Endothelial cell of umbilical vein (primary cell): Measurements from ENCODE around the gene CCDC167.

ENCODE experiments used
- CTCF ChIP-seq, 2 donors: IDR thresholded peaks; 1 replicate in 1 of 2; 2 replicates in 1 of 2; pipeline ENCODE4 v1.5.1; 2011; ENCODE audit warnings: low read length in 2 of 2, mild to moderate bottlenecking in 2 of 2, moderate library complexity in 2 of 2, control low read depth in 1 of 2, inconsistent platforms in 1 of 2, low read depth in 1 of 2; ENCODE audit not compliant: insufficient read depth in 1 of 2; ENCODE audit errors: extremely low read depth in 1 of 2
- EZH2 ChIP-seq: IDR thresholded peaks from 2 replicates; pipeline ENCODE4 v1.6.1; 2012; ENCODE audit warnings: borderline replicate concordance, low read depth, mild to moderate bottlenecking, moderate library complexity, low read length, inconsistent platforms; ENCODE audit not compliant: severe bottlenecking
- FOS ChIP-seq: IDR thresholded peaks from 2 replicates; pipeline ENCODE4 v1.6.1; 2011; ENCODE audit warnings: mild to moderate bottlenecking, low read length, moderate library complexity, borderline replicate concordance; ENCODE audit not compliant: insufficient read depth
- GATA2 ChIP-seq: IDR thresholded peaks from 2 replicates; pipeline ENCODE4 v1.7.0; 2011; ENCODE audit warnings: low read depth, mild to moderate bottlenecking, moderate library complexity, mixed read lengths, low read length; ENCODE audit not compliant: insufficient read length, insufficient read depth
- MAX ChIP-seq: IDR thresholded peaks from 2 replicates; pipeline ENCODE4 v1.6.1; 2011; ENCODE audit not compliant: insufficient read depth, insufficient read length
- MYC ChIP-seq: IDR thresholded peaks from one replicate; pipeline ENCODE4 v1.6.1; 2011; ENCODE audit warnings: mild to moderate bottlenecking, low read depth, low read length
- POLR2A ChIP-seq: IDR thresholded peaks from 2 replicates; pipeline ENCODE4 v1.6.1; 2012; ENCODE audit warnings: low read depth, mild to moderate bottlenecking, control low read depth, low read length
- POLR2AphosphoS5 ChIP-seq: IDR thresholded peaks from 2 replicates; pipeline ENCODE4 v1.6.1; 2012; ENCODE audit warnings: low read depth, mild to moderate bottlenecking, control low read depth, low read length, moderate library complexity; ENCODE audit not compliant: insufficient read depth

GRCh38 chr6:37517411-37517812 lies 17.7 kb upstream of the CCDC167 start:
- TF ChIP-seq CTCF (IDR thresholded peaks at IDR 0.05; ENCODE audit: extremely low read depth in 1 of 2, insufficient read depth in 1 of 2, low read depth in 1 of 2, low read length in 2 of 2), result no peak
- TF ChIP-seq EZH2, result no peak
- TF ChIP-seq MYC, result no peak
- TF ChIP-seq POLR2A, result no peak
- TF ChIP-seq POLR2AphosphoS5, result no peak
- TF ChIP-seq FOS, result no peak
- TF ChIP-seq MAX, result no peak
- no peak for TF ChIP-seq GATA2
